Stomach smooth muscle (tissue), 2 donors: ENCODE results near the gene SHB.

Source experiments
- H3K27ac ChIP-seq: one replicate; pipeline ENCODE4 v1.7.0; 2013; ENCODE audit warnings: mild to moderate bottlenecking, low read length, inconsistent platforms
- H3K27me3 ChIP-seq, 2 donors: one replicate each; pipeline ENCODE4 v1.7.0; 2013; ENCODE audit warnings: low read length in 2 of 2; ENCODE audit not compliant: insufficient read depth in 2 of 2, control insufficient read depth in 1 of 2
- H3K36me3 ChIP-seq, 2 donors: one replicate each; pipeline ENCODE4 v1.7.0; 2013; ENCODE audit warnings: low read length in 2 of 2; ENCODE audit not compliant: control insufficient read depth in 2 of 2, insufficient read depth in 2 of 2
- H3K4me1 ChIP-seq: one replicate; pipeline ENCODE4 v1.7.0; 2013; ENCODE audit warnings: low read length; ENCODE audit not compliant: control insufficient read depth, insufficient read depth
- H3K4me3 ChIP-seq, 2 donors: one replicate each; pipeline ENCODE4 v1.7.0; 2013; ENCODE audit warnings: low read length in 2 of 2
- H3K9ac ChIP-seq, 2 donors: one replicate each; pipeline ENCODE4 v1.7.0; 2013; ENCODE audit warnings: low read length in 2 of 2, mild to moderate bottlenecking in 1 of 2
- H3K9me3 ChIP-seq, 2 donors: one replicate each; pipeline ENCODE4 v1.7.0; 2013; ENCODE audit warnings: low read length in 2 of 2; ENCODE audit not compliant: control insufficient read depth in 2 of 2
- donor health status: healthy.
- donor health status: Pancreatic carcinoma.

Gene SHB

DNA sequence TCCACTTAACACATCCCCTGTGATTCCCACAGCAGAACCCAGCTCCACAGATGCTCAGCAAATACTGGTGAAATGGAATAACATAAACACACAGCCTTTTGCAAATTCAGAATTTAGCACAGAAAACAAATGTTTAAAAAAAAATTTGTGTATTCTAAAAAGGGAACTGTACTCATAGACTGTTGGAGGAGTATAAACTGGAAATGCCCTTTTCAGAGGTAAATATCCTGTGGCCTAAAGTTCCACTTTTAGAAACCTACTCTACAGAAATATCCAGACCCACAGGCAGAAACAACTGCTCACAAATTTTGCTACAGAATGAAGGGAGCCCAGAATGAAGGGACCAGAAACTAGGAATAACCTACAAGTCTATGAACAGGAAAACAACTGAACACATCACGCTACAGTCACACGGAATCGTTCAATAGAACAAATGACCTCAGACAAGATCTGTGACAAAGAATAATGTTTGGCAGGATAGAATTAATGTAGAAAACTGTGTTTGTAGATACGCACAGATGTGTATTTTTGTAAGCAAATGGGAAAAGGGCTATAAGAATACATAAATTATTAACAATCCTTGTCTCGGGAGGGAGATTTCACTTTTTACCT, 78.5 kb downstream of the SHB start:
- no peaks in the 10 kb centered on the region for H3K9me3 ChIP-seq
- no peak overlapping the region for H3K27ac ChIP-seq
- H3K9ac ChIP-seq, result no peak overlapping the region
- no peaks in the 10 kb centered on the region for H3K27me3 ChIP-seq
- H3K4me1 ChIP-seq, result peaks cover 25% of the 10 kb centered on the region
- H3K36me3 ChIP-seq, result no peaks in the 10 kb centered on the region
- H3K4me3 ChIP-seq, result no peak overlapping the region

DNA sequence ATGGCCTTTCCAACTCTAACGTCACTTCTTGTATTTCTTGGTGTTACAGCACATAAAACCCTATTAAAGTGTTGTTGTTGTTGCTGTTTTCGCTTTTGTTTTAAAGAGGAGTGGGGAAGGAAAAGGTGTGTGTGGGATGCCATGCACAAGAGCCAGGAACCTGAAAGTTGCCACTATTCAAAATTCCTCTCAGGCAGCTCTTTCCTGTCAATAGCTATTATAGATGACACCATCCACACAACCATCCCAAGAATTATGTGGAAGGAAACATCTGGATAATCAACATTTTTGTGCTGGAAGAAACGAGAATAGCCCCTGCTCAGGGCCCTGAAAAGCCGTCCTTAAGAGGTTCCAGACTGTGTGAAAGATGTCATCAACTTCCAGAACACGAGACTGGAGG, 79.3 kb downstream of the SHB start:
- Histone ChIP-seq H3K9me3 (no peaks in the 10 kb centered on the region), H3K9ac (no peak overlapping the region), H3K36me3 (no peaks in the 10 kb centered on the region), H3K27ac (no peak overlapping the region), H3K4me3 (no peak overlapping the region), H3K27me3 (no peaks in the 10 kb centered on the region), H3K4me1 (peaks cover 24% of the 10 kb centered on the region)

DNA sequence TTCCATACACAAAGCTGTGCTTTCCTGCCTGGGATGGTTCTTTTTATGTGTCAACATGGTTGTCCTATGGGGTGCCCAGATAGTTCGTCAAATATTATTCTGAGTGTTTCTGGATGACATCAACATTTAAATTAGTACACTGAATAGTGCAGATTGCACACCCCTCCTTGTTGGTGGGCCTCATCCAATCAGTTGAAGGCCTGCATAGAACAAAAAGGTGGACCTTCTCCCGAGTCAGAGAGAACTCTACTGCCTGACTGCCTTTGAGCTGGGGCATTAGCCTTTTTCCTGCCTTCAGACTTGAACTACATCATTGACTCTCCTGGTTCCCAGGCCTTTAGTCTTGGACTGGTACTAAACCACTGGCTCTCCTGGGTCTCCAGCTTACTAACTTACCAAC, 80.4 kb downstream of the SHB start:
- H3K27me3 ChIP-seq, result no peaks in the 10 kb centered on the region
- no peaks in the 10 kb centered on the region for H3K9me3 ChIP-seq
- no peak overlapping the region for H3K9ac ChIP-seq
- no peak overlapping the region for H3K4me3 ChIP-seq
- H3K27ac ChIP-seq, result no peak overlapping the region
- H3K4me1 ChIP-seq, result peaks cover 24% of the 10 kb centered on the region
- no peaks in the 10 kb centered on the region for H3K36me3 ChIP-seq

DNA sequence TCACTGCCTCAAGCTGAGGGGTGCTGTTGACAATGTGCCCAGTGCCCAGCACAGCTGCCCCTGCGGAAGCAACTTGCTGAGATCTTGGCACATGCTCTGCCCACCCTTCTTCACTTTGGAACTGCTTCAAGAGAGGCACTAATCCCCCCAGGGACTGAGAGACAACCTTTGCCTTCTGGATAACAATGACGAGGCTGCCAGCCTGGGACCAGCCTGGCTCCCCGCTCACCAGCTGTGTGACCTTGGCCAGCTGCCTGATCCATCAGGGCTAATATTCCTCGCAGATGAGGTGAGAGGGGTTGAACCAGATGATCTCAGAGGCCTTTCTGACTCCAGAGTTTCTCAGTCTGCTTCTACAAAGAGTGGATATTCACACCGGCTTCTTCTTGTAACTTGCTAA, 81.0 kb downstream of the SHB start:
- no peaks in the 10 kb centered on the region for H3K9me3 ChIP-seq
- no peak overlapping the region for H3K27ac ChIP-seq
- no peak overlapping the region for H3K9ac ChIP-seq
- H3K4me3 ChIP-seq, result no peak overlapping the region
- peaks cover 24% of the 10 kb centered on the region for H3K4me1 ChIP-seq
- no peaks in the 10 kb centered on the region for H3K36me3 ChIP-seq
- no peaks in the 10 kb centered on the region for H3K27me3 ChIP-seq

DNA sequence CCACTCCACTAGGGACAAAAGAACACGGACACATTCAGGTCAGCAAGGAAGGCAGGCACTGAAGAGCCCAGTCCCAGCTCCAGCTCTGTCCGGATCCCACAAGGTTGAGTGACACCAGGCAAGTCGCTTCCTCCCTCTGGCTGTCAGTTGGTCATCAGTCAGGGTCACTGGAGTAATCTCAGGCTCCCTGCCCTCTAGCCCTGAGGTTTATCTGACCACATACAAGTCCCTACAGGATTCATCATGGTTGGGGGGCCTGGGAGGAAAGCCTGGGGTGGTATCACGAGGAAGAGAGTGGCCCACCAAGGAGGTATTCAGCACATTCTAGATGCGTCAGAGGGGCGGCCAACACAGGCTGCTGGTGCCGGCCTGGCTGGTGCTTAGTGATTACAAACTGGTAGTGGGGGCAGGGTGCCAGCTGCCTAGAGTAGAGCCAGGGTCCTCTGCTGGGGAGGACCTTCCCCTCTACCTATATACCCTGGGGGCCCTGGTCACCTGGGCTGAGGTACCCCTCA, 81.5 kb downstream of the SHB start:
- no peaks in the 10 kb centered on the region for H3K36me3 ChIP-seq
- no peak overlapping the region for H3K9ac ChIP-seq
- H3K4me1 ChIP-seq, result peaks cover 21% of the 10 kb centered on the region
- H3K27me3 ChIP-seq, result no peaks in the 10 kb centered on the region
- H3K4me3 ChIP-seq, result no peak overlapping the region
- H3K9me3 ChIP-seq, result no peaks in the 10 kb centered on the region
- no peak overlapping the region for H3K27ac ChIP-seq

DNA sequence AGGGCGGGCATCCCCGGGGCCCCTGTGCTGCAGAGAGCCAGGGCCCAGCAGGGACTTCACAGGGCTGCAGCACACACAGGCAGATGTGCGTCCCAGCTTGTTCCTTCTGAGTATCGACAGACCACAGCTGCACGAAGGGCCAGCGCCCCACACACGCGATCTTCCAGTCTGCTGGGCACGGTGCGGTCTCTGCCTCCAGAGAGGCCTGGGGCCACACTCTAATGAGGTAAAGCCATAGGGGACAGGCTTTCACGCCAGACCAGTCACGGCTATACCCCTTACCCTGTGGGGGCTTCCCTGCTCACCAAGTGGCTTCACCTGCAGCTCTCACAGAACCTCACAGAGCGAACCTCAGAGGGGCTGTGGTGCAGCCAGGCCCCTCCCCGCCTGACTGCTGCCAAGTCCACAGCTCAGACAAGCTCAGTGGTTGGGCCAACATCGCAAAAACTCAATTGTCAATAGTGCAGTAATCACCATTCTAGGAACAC, 82.2 kb downstream of the SHB start:
- Histone ChIP-seq H3K4me1 (peaks cover 21% of the 10 kb centered on the region), H3K36me3 (no peaks in the 10 kb centered on the region), H3K9ac (no peak overlapping the region), H3K27ac (no peak overlapping the region), H3K9me3 (no peaks in the 10 kb centered on the region), H3K27me3 (no peaks in the 10 kb centered on the region), H3K4me3 (no peak overlapping the region)

DNA sequence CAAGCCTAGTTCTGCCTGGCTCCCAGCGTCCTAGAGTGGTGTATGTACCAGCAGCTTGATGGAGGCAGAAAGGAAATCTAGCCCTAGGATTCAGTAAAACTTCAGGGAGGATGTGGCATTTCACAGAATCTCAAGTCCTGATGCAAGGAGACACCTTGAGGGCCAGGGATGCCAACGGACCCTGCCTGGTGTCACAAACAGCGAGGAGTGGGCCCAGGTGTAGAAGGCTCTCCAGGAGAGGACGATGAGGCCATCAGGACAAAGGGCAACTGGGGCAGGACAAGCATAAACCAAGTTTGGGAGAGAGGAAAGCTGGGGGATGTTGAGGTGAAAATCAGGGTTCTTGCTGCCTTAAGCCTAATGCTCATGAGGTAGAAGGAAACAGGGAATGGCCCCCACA, 83.0 kb downstream of the SHB start:
- H3K4me3 ChIP-seq, result no peak overlapping the region
- H3K4me1 ChIP-seq, result peaks cover 21% of the 10 kb centered on the region
- H3K36me3 ChIP-seq, result no peaks in the 10 kb centered on the region
- H3K27ac ChIP-seq, result no peak overlapping the region
- H3K9me3 ChIP-seq, result no peaks in the 10 kb centered on the region
- no peak overlapping the region for H3K9ac ChIP-seq
- no peaks in the 10 kb centered on the region for H3K27me3 ChIP-seq

DNA sequence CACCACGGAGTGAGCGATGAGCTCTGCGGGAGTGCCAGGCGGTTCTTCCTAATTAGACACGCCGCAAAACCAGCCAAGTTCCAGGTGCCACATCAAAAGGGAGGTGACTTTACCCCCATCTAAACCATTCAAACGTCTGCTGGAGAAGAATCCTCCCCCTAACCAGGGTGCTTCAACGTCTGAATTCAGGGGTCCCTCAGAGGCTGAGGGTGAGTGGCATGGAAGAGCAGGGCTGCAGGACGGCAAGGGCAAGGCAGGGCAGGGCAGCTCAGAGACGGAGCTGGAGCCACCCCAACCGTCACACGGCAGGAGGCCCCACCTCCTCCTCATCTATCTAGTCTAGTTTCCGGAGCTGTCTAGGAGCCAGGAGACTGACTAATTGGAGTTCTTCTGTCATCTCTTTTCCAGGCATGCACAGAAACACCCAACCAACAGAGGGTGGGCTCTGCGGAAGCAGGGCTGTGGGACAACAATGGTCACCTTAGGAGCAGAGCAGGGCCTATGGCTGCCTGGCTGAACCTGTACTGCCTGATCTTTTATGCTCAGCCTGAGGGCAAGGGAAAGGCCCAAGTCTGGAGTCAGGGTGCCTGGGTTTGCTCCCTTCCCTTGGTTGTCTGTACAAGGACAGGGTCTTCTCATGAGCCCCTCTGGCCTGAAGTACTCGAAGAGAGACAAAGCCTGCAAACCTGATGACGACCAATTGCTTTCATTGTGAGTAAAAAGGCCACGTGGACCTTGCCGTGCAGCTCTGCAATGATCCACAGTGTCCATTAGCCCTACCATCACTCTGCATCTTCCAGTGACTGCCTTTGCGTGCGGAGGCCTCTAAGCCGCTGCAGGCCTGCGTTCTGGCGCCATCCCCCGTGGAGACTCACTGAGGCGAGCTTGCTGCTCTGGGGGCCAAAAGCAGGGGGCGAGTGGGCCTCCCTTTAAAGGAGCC, 84.1 kb downstream of the SHB start:
- Histone ChIP-seq H3K27me3 (no peaks in the 10 kb centered on the region), H3K36me3 (no peaks in the 10 kb centered on the region), H3K9ac (no peak overlapping the region), H3K27ac (no peak overlapping the region), H3K4me3 (no peak overlapping the region), H3K9me3 (no peaks in the 10 kb centered on the region), H3K4me1 (peaks cover 21% of the 10 kb centered on the region)

DNA sequence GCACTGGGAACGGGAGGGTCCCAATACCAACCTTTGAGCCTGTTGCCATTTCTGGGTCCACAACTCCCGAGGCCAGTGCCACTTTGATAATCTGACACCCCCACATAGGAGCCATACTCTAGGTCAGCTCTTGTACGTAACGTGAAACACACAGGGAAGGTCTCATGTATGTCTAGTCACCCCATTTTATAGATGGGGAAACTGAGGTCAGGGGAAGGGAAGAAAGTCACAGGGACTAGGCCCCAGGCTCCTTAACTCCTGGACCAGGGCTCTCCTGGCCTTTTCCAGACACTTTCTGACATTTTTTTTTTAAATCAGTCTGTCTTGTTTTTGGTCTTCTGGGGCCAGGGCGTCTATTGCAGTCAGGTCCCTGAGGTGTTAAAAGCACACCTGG, 84.8 kb downstream of the SHB start:
- H3K36me3 ChIP-seq, result no peaks in the 10 kb centered on the region
- H3K9me3 ChIP-seq, result no peaks in the 10 kb centered on the region
- no peak overlapping the region for H3K9ac ChIP-seq
- no peaks in the 10 kb centered on the region for H3K27me3 ChIP-seq
- no peak overlapping the region for H3K27ac ChIP-seq
- no peak overlapping the region for H3K4me3 ChIP-seq
- H3K4me1 ChIP-seq, result peaks cover 21% of the 10 kb centered on the region

DNA sequence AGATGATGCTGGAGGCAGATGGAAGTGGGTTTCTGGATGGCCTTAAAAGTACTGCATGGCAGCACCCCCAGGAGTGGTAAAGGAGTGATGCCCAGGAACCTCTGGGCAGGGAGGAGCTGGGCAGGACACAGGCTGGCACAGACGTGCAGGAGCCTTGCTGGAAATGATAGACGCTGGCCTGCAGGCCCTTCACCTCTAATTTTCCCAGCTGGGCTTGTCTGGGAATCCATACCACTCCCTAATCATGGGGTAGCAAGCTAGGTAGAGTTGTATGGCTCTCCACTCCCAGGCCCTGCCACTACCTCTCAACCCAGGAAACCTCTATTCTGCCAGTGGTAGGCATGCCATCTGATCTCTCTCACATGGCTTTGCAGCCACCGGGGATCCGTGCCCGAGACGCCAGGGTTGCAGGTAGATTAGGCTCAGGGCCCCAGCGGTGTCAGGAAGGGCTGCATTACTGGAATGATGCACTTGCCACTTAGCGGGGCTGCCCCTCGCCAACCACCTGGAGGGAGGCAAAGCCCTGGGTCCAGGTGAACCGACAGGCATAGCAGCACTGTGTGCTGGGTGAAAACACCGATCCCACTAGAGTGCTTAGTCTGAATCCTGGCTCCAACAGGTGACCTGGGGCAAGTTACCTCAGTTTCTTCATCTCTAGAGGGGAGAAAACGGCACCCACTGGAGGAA, 85.5 kb downstream of the SHB start:
- H3K4me1 ChIP-seq, result peaks cover 21% of the 10 kb centered on the region

More for the DNA sequence above, 85.5 kb downstream of the SHB start:
- H3K36me3 ChIP-seq, result no peaks in the 10 kb centered on the region
- H3K9me3 ChIP-seq, result no peaks in the 10 kb centered on the region
- no peak overlapping the region for H3K27ac ChIP-seq
- no peak overlapping the region for H3K4me3 ChIP-seq
- no peak overlapping the region for H3K9ac ChIP-seq
- no peaks in the 10 kb centered on the region for H3K27me3 ChIP-seq
